ENCODE results near the gene ADCK1. TPM values are rescaled to one million over a fixed set of nuclear protein-coding genes. Genes with fewer than 3 reads are reported as not detected.
"Not testable (repeated sequence)": the region's sequence is repeated elsewhere in the genome, so short reads cannot be mapped to it uniquely, and the experiment has no call there.

The ADCK1 gene
- total RNA-seq, 2 experiments from 2014 or later = 7.1 to 8.7 TPM

GRCh38 chr14:77761205-77761931, 38.5 kb upstream of the ADCK1 start:
- peak in 4 of 14 experiments; percentile 3 to 83 (median 33) for DNase-seq
- peaks cover 34% of the 10 kb centered on the region for H3K36me3 Mint-ChIP-seq (ENCODE audit: low read depth)

GRCh38 chr14:77763316-77763715, 36.6 kb upstream of the ADCK1 start:
- CTCF ChIA-PET = no interaction called here

More at GRCh38 chr14:77761205-77761931, 38.5 kb upstream of the ADCK1 start:
- peaks cover 45% of the 10 kb centered on the region for H3K4me1 Mint-ChIP-seq (ENCODE audit: low read depth)
- Histone ChIP-seq H3K27ac (ENCODE audit: low read depth in 1 of 2, low read length in 2 of 2) (peak overlapping the region; percentile 89 to 94), H3K36me3 (ENCODE audit: insufficient read depth, low read length) (peaks cover 3% of the 10 kb centered on the region), H3K4me3 (ENCODE audit: low read length) (peak overlapping the region; percentile 59), H3K4me1 (ENCODE audit: insufficient read depth, low read length) (peaks cover 36% of the 10 kb centered on the region), H3K9me3 (ENCODE audit: control insufficient read depth in 1 of 2, insufficient read depth in 1 of 2, low read length in 2 of 2) (no peaks in the 10 kb centered on the region), H3K27me3 (ENCODE audit: control insufficient read depth in 1 of 2, insufficient read depth in 2 of 2, low read length in 2 of 2) (no peaks in the 10 kb centered on the region)
- ChIA-PET POLR2A (interaction anchor here (1.0 to 2.5 kb wide), 6 partner anchors 9 to 384 kb away, joined by 3 to 22 read pairs (median 12); partner anchors contain the start of genes ADCK1, ALKBH1, SAMD15 and SLIRP), CTCF (interaction anchor here (1.3 to 1.7 kb wide), 2 partner anchors 39 to 55 kb away, joined by 3 to 4 read pairs; partner anchors contain the start of gene ADCK1)
- H3K27ac Mint-ChIP-seq = peak overlapping the region; percentile 99
- H3K27me3 Mint-ChIP-seq = no peaks in the 10 kb centered on the region
- no peaks in the 10 kb centered on the region for H3K9me3 Mint-ChIP-seq
- intact Hi-C loops (cut with DNase I, micrococcal nuclease) = loop anchor here (1.0 to 5.0 kb wide), 8 partner anchors 39 to 664 kb away; partner anchors contain the start of genes ADCK1 (in 2 of the 2), AHSA1 (in 1 of the 2), CIPC (in 1 of the 2) and SPTLC2 (in 1 of the 2)
- peak; percentile 2 for ATAC-seq (ENCODE audit: poor library complexity)
- TF ChIP-seq CTCF (IDR thresholded peaks at IDR 0.05) = no peak
- H3K4me3 Mint-ChIP-seq = peak overlapping the region; percentile 99

GRCh38 chr14:77763978-77764377, 35.9 kb upstream of the ADCK1 start:
- Histone ChIP-seq H3K9me3 (ENCODE audit: control insufficient read depth in 1 of 2, insufficient read depth in 1 of 2, low read length in 2 of 2) (no peaks in the 10 kb centered on the region), H3K4me1 (ENCODE audit: insufficient read depth, low read length) (peaks cover 20% of the 10 kb centered on the region), H3K36me3 (ENCODE audit: insufficient read depth, low read length) (no peaks in the 10 kb centered on the region), H3K27me3 (ENCODE audit: control insufficient read depth in 1 of 2, insufficient read depth in 2 of 2, low read length in 2 of 2) (no peaks in the 10 kb centered on the region), H3K4me3 (ENCODE audit: low read length) (no peak overlapping the region), H3K27ac (ENCODE audit: low read depth in 1 of 2, low read length in 2 of 2) (no peak overlapping the region)
- Mint-ChIP-seq H3K4me3 (no peak overlapping the region), H3K36me3 (ENCODE audit: low read depth) (peaks cover 15% of the 10 kb centered on the region), H3K27ac (no peak overlapping the region), H3K9me3 (no peaks in the 10 kb centered on the region), H3K4me1 (ENCODE audit: low read depth) (peaks cover 22% of the 10 kb centered on the region), H3K27me3 (no peaks in the 10 kb centered on the region)
- intact Hi-C loops (cut with DNase I, micrococcal nuclease) = loop anchor here in 1 of 2 experiments (5.0 kb wide), 2 partner anchors 147 to 667 kb away; partner anchors contain the start of genes CIPC and SPTLC2
- ChIA-PET CTCF (no interaction called here), POLR2A (no interaction called here)
- no peak for DNase-seq
- TF ChIP-seq CTCF (IDR thresholded peaks at IDR 0.05) = no peak
- ATAC-seq (ENCODE audit: poor library complexity) = no peak

More at GRCh38 chr14:77763316-77763715, 36.6 kb upstream of the ADCK1 start:
- Histone ChIP-seq H3K4me1 (ENCODE audit: insufficient read depth, low read length) (peaks cover 25% of the 10 kb centered on the region), H3K4me3 (ENCODE audit: low read length) (no peak overlapping the region), H3K27me3 (ENCODE audit: control insufficient read depth in 1 of 2, insufficient read depth in 2 of 2, low read length in 2 of 2) (no peaks in the 10 kb centered on the region), H3K9me3 (ENCODE audit: control insufficient read depth in 1 of 2, insufficient read depth in 1 of 2, low read length in 2 of 2) (no peaks in the 10 kb centered on the region), H3K36me3 (ENCODE audit: insufficient read depth, low read length) (no peaks in the 10 kb centered on the region), H3K27ac (ENCODE audit: low read depth in 1 of 2, low read length in 2 of 2) (no peak overlapping the region)
- no peak for DNase-seq
- no peak overlapping the region for H3K4me3 Mint-ChIP-seq
- H3K9me3 Mint-ChIP-seq = no peaks in the 10 kb centered on the region
- intact Hi-C loops (cut with DNase I, micrococcal nuclease) = loop anchor here in 1 of 2 experiments (5.0 kb wide), 2 partner anchors 146 to 666 kb away; partner anchors contain the start of genes CIPC and SPTLC2
- H3K27me3 Mint-ChIP-seq = no peaks in the 10 kb centered on the region
- ATAC-seq (ENCODE audit: poor library complexity) = no peak
- no peak for TF ChIP-seq CTCF (IDR thresholded peaks at IDR 0.05)
- H3K27ac Mint-ChIP-seq = no peak overlapping the region
- POLR2A ChIA-PET = no interaction called here
- peaks cover 22% of the 10 kb centered on the region for H3K36me3 Mint-ChIP-seq (ENCODE audit: low read depth)
- peaks cover 28% of the 10 kb centered on the region for H3K4me1 Mint-ChIP-seq (ENCODE audit: low read depth)

GRCh38 chr14:77768442-77769069, 31.4 kb upstream of the ADCK1 start:
- ATAC-seq (ENCODE audit: poor library complexity); H3K27ac Mint-ChIP-seq; H3K9me3 ChIP-seq (ENCODE audit: control insufficient read depth in 1 of 2, insufficient read depth in 1 of 2, low read length in 2 of 2); H3K27ac ChIP-seq (ENCODE audit: low read depth in 1 of 2, low read length in 2 of 2); H3K4me1 Mint-ChIP-seq (ENCODE audit: low read depth); intact Hi-C loops (cut with DNase I, micrococcal nuclease); H3K4me3 Mint-ChIP-seq; H3K36me3 Mint-ChIP-seq (ENCODE audit: low read depth); H3K27me3 Mint-ChIP-seq; H3K36me3 ChIP-seq (ENCODE audit: insufficient read depth, low read length); H3K27me3 ChIP-seq (ENCODE audit: control insufficient read depth in 1 of 2, insufficient read depth in 2 of 2, low read length in 2 of 2); H3K4me1 ChIP-seq (ENCODE audit: insufficient read depth, low read length); H3K9me3 Mint-ChIP-seq; CTCF ChIA-PET; H3K4me3 ChIP-seq (ENCODE audit: low read length); DNase-seq: not testable (repeated sequence)
- POLR2A ChIA-PET = interaction anchor here (1.1 kb wide), 1 partner anchor 8 kb away, joined by 3 read pairs; no protein-coding TSS in a partner anchor

- H3K4me1 Mint-ChIP-seq (ENCODE audit: low read depth); H3K27me3 ChIP-seq (ENCODE audit: control insufficient read depth in 1 of 2, insufficient read depth in 2 of 2, low read length in 2 of 2); H3K4me3 Mint-ChIP-seq; H3K27me3 Mint-ChIP-seq; H3K36me3 ChIP-seq (ENCODE audit: insufficient read depth, low read length); H3K27ac ChIP-seq (ENCODE audit: low read depth in 1 of 2, low read length in 2 of 2); H3K9me3 Mint-ChIP-seq; H3K36me3 Mint-ChIP-seq (ENCODE audit: low read depth); H3K27ac Mint-ChIP-seq; CTCF ChIA-PET; H3K4me1 ChIP-seq (ENCODE audit: insufficient read depth, low read length); DNase-seq; ATAC-seq (ENCODE audit: poor library complexity); intact Hi-C loops (cut with DNase I, micrococcal nuclease); H3K4me3 ChIP-seq (ENCODE audit: low read length); H3K9me3 ChIP-seq (ENCODE audit: control insufficient read depth in 1 of 2, insufficient read depth in 1 of 2, low read length in 2 of 2); POLR2A ChIA-PET: not testable (repeated sequence)
Measured at GRCh38 chr14:77773966-77774365, 25.9 kb upstream of the ADCK1 start.
